ENCODE measurements around the gene PGBD5.

- TF ChIP-seq, protein P1, sequence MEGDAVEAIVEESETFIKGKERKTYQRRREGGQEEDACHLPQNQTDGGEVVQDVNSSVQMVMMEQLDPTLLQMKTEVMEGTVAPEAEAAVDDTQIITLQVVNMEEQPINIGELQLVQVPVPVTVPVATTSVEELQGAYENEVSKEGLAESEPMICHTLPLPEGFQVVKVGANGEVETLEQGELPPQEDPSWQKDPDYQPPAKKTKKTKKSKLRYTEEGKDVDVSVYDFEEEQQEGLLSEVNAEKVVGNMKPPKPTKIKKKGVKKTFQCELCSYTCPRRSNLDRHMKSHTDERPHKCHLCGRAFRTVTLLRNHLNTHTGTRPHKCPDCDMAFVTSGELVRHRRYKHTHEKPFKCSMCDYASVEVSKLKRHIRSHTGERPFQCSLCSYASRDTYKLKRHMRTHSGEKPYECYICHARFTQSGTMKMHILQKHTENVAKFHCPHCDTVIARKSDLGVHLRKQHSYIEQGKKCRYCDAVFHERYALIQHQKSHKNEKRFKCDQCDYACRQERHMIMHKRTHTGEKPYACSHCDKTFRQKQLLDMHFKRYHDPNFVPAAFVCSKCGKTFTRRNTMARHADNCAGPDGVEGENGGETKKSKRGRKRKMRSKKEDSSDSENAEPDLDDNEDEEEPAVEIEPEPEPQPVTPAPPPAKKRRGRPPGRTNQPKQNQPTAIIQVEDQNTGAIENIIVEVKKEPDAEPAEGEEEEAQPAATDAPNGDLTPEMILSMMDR (IDR thresholded peaks at IDR 0.05), result no peak
- no peak for TF ChIP-seq ZFX (IDR thresholded peaks at IDR 0.05; ENCODE audit: borderline replicate concordance)
Observed at GRCh38 chr1:230278871-230279582, 147.1 kb downstream of the PGBD5 start.

All from 22Rv1 (cell line).